ENCODE results near the gene PRKAR2B.
"Not testable (repeated sequence)": the region's sequence is repeated elsewhere in the genome, so short reads cannot be mapped to it uniquely, and the experiment has no call there.

Gene PRKAR2B

GRCh38 chr7:107118109-107118900 lies 73.8 kb downstream of the PRKAR2B start:
- no peak overlapping the region for H3K9ac ChIP-seq (ENCODE audit: low read length)
- H3K4me1 ChIP-seq (ENCODE audit: control insufficient read depth, insufficient read depth, low read length), result no peaks in the 10 kb centered on the region
- no peaks in the 10 kb centered on the region for H3K36me3 ChIP-seq (ENCODE audit: control insufficient read depth, insufficient read depth, low read length)
- no peaks in the 10 kb centered on the region for H3K9me3 ChIP-seq (ENCODE audit: control insufficient read depth, low read length)
- no peaks in the 10 kb centered on the region for H3K27me3 ChIP-seq (ENCODE audit: control insufficient read depth, insufficient read depth, low read length)
- no peak overlapping the region for H3K4me3 ChIP-seq (ENCODE audit: low read length)

DNA sequence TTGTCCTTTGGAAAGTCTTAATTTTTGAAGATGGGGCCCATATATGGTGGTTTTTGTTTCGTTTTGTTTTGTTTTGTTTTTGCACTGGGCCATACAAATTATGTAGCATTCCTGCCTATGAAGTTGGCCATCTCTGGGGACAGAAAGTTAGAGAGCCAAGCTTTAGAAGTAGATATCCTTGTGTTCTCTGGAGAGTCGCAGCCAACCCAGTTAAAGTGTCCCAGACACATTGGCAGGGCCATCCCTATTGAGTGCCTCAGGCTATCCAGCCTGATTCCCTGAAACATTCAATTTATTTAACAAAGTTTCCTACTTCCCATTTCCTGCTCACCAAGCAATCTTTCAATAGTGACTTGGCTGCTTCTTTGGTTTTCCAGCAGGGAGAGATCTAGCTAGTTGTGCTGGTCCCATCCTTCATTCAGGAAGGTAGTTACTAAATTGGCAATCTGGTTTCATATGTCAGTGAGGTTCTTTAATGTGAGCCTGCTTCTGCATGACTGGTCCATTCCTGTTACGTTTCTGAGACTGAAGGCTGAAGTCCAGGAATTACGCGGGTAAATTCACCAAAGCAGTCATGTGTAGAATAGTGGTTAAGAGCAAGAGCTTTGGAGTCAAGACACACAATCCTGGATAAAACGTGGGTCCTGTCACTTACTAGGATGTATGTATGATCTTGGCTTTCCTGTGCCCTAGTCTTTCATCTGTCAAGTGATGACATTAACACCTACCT lies 75.0 kb downstream of the PRKAR2B start:
- H3K4me3 ChIP-seq (ENCODE audit: low read length), result no peak overlapping the region
- no peaks in the 10 kb centered on the region for H3K4me1 ChIP-seq (ENCODE audit: control insufficient read depth, insufficient read depth, low read length)
- H3K27me3 ChIP-seq (ENCODE audit: control insufficient read depth, insufficient read depth, low read length), result no peaks in the 10 kb centered on the region
- no peaks in the 10 kb centered on the region for H3K36me3 ChIP-seq (ENCODE audit: control insufficient read depth, insufficient read depth, low read length)
- no peaks in the 10 kb centered on the region for H3K9me3 ChIP-seq (ENCODE audit: control insufficient read depth, low read length)
- H3K9ac ChIP-seq (ENCODE audit: low read length), result no peak overlapping the region

GRCh38 chr7:107122486-107122911 lies 78.0 kb downstream of the PRKAR2B start:
- Histone ChIP-seq H3K4me3 (ENCODE audit: low read length) (no peak overlapping the region), H3K9ac (ENCODE audit: low read length) (no peak overlapping the region), H3K4me1 (ENCODE audit: control insufficient read depth, insufficient read depth, low read length) (no peaks in the 10 kb centered on the region)

DNA sequence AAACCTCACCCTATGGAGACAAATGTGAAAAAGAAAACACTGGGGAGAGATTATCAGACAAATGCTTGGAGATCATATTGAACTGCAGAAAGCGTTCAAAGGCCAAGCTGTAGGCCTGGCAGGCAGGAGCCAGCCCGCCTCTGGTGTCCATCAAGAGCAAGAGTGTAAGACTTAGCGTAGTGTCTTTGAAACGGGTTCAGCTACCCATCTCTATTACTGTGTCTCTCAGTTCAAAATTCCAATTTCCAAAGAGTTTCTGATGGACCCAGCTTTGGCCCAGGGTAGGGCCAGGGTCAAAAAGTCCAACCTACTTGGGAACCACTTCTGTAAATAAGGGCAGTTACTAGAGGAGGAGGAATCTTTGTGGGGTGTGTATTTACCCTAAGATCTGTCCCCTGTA lies 78.9 kb downstream of the PRKAR2B start:
- H3K4me1 ChIP-seq (ENCODE audit: control insufficient read depth, insufficient read depth, low read length), result no peaks in the 10 kb centered on the region

More at GRCh38 chr7:107122486-107122911, 78.0 kb downstream of the PRKAR2B start:
- Histone ChIP-seq H3K36me3 (ENCODE audit: control insufficient read depth, insufficient read depth, low read length) (no peaks in the 10 kb centered on the region), H3K27me3 (ENCODE audit: control insufficient read depth, insufficient read depth, low read length) (no peaks in the 10 kb centered on the region), H3K9me3 (ENCODE audit: control insufficient read depth, low read length) (no peaks in the 10 kb centered on the region)

GRCh38 chr7:107125475-107125874 lies 81.0 kb downstream of the PRKAR2B start:
- H3K4me1 ChIP-seq (ENCODE audit: control insufficient read depth, insufficient read depth, low read length), result no peaks in the 10 kb centered on the region
- no peak overlapping the region for H3K9ac ChIP-seq (ENCODE audit: low read length)
- H3K36me3 ChIP-seq (ENCODE audit: control insufficient read depth, insufficient read depth, low read length), result no peaks in the 10 kb centered on the region
- H3K27me3 ChIP-seq (ENCODE audit: control insufficient read depth, insufficient read depth, low read length), result no peaks in the 10 kb centered on the region
- H3K4me3 ChIP-seq (ENCODE audit: low read length), result no peak overlapping the region
- no peaks in the 10 kb centered on the region for H3K9me3 ChIP-seq (ENCODE audit: control insufficient read depth, low read length)

More for the DNA sequence above, 78.9 kb downstream of the PRKAR2B start:
- no peaks in the 10 kb centered on the region for H3K9me3 ChIP-seq (ENCODE audit: control insufficient read depth, low read length)
- no peaks in the 10 kb centered on the region for H3K27me3 ChIP-seq (ENCODE audit: control insufficient read depth, insufficient read depth, low read length)
- H3K4me3 ChIP-seq (ENCODE audit: low read length), result no peak overlapping the region
- H3K36me3 ChIP-seq (ENCODE audit: control insufficient read depth, insufficient read depth, low read length), result no peaks in the 10 kb centered on the region
- no peak overlapping the region for H3K9ac ChIP-seq (ENCODE audit: low read length)

GRCh38 chr7:107128217-107128616 lies 83.7 kb downstream of the PRKAR2B start:
- Histone ChIP-seq H3K9me3 (ENCODE audit: control insufficient read depth, low read length) (no peaks in the 10 kb centered on the region), H3K4me1 (ENCODE audit: control insufficient read depth, insufficient read depth, low read length) (no peaks in the 10 kb centered on the region), H3K36me3 (ENCODE audit: control insufficient read depth, insufficient read depth, low read length) (no peaks in the 10 kb centered on the region), H3K4me3 (ENCODE audit: low read length) (no peak overlapping the region), H3K27me3 (ENCODE audit: control insufficient read depth, insufficient read depth, low read length) (no peaks in the 10 kb centered on the region), H3K9ac (ENCODE audit: low read length) (no peak overlapping the region)

DNA sequence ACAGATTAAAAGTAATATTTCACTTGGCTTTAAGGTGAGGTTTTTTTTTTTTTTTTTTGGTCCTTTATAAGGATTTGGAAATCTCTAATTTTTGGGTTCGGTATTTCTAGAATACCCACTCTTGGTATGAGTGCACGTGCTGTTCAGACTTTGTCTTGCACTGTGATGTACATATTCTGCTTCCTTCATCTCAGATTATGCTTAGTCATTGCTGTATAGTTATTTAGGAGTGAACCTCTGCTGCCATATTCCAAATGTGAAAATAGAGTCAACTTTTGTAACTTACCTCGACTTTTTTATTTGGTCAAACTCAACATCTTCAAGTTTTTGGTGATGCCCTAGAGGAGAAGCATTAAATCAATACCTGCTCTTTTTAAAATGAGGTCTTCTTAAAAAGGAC lies 84.2 kb downstream of the PRKAR2B start:
- Histone ChIP-seq H3K36me3 (ENCODE audit: control insufficient read depth, insufficient read depth, low read length) (no peaks in the 10 kb centered on the region), H3K9me3 (ENCODE audit: control insufficient read depth, low read length) (no peaks in the 10 kb centered on the region), H3K27me3 (ENCODE audit: control insufficient read depth, insufficient read depth, low read length) (no peaks in the 10 kb centered on the region), H3K9ac (ENCODE audit: low read length) (no peak overlapping the region), H3K4me3 (ENCODE audit: low read length) (no peak overlapping the region), H3K4me1 (ENCODE audit: control insufficient read depth, insufficient read depth, low read length) (no peaks in the 10 kb centered on the region)

GRCh38 chr7:107130487-107131220 lies 86.1 kb downstream of the PRKAR2B start:
- Histone ChIP-seq H3K9ac (ENCODE audit: low read length) (no peak overlapping the region), H3K4me3 (ENCODE audit: low read length) (no peak overlapping the region), H3K36me3 (ENCODE audit: control insufficient read depth, insufficient read depth, low read length) (no peaks in the 10 kb centered on the region), H3K9me3 (ENCODE audit: control insufficient read depth, low read length) (no peaks in the 10 kb centered on the region), H3K27me3 (ENCODE audit: control insufficient read depth, insufficient read depth, low read length) (no peaks in the 10 kb centered on the region), H3K4me1 (ENCODE audit: control insufficient read depth, insufficient read depth, low read length) (no peaks in the 10 kb centered on the region)

DNA sequence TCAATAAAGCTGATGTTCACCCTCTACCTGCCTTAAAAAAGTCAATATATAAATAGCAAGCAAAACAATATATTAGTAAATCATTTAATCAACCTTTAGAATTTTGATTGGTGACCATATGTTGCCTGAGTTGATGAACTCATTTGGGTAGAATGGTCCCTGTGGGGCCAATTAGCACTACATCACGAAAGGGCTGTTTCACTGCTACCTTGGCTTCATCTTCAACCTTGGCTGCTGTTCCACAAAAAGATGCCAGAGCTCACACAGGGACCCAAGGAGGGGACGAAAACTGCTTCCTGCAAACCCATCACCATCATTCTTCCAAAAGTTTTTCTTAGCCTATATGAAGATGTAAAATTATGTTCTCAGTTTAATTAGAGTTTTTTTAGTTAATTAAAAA lies 88.9 kb downstream of the PRKAR2B start:
- Histone ChIP-seq H3K4me3 (ENCODE audit: low read length) (no peak overlapping the region), H3K27me3 (ENCODE audit: control insufficient read depth, insufficient read depth, low read length) (no peaks in the 10 kb centered on the region), H3K9me3 (ENCODE audit: control insufficient read depth, low read length) (no peaks in the 10 kb centered on the region), H3K4me1 (ENCODE audit: control insufficient read depth, insufficient read depth, low read length) (no peaks in the 10 kb centered on the region), H3K9ac (ENCODE audit: low read length) (no peak overlapping the region), H3K36me3 (ENCODE audit: control insufficient read depth, insufficient read depth, low read length) (no peaks in the 10 kb centered on the region)

- no peak overlapping the region for H3K4me3 ChIP-seq (ENCODE audit: low read length)
- no peaks in the 10 kb centered on the region for H3K9me3 ChIP-seq (ENCODE audit: control insufficient read depth, low read length)
- no peaks in the 10 kb centered on the region for H3K36me3 ChIP-seq (ENCODE audit: control insufficient read depth, insufficient read depth, low read length)
- no peaks in the 10 kb centered on the region for H3K4me1 ChIP-seq (ENCODE audit: control insufficient read depth, insufficient read depth, low read length)
- no peak overlapping the region for H3K9ac ChIP-seq (ENCODE audit: low read length)
- no peaks in the 10 kb centered on the region for H3K27me3 ChIP-seq (ENCODE audit: control insufficient read depth, insufficient read depth, low read length)
Observed at GRCh38 chr7:107138696-107139420, 94.4 kb downstream of the PRKAR2B start.

GRCh38 chr7:107143875-107144274 lies 99.4 kb downstream of the PRKAR2B start:
- not testable (repeated sequence) for H3K4me3 ChIP-seq (ENCODE audit: low read length); H3K27me3 ChIP-seq (ENCODE audit: control insufficient read depth, insufficient read depth, low read length); H3K4me1 ChIP-seq (ENCODE audit: control insufficient read depth, insufficient read depth, low read length); H3K9ac ChIP-seq (ENCODE audit: low read length); H3K9me3 ChIP-seq (ENCODE audit: control insufficient read depth, low read length); H3K36me3 ChIP-seq (ENCODE audit: control insufficient read depth, insufficient read depth, low read length)
